Measurements from ENCODE around the gene RAPGEF2. TPM values are rescaled to one million over a fixed set of nuclear protein-coding genes. Genes with fewer than 3 reads are reported as not detected.

The RAPGEF2 gene
- total and polyA plus RNA-seq, 9 of the 15 experiments (the other 6 are each of a cell fraction or from before 2014, with no cell fraction given), result 3.1 to 32.6 (median 23.1) TPM

- TF ChIP-seq ZBTB11 (CRISPR knock-in tag; IDR thresholded peaks at IDR 0.05) (peak in 1 of 3 experiments; percentile 63; a peak in 2 of 6 replicates), CBX5 (IDR thresholded peaks at IDR 0.05; ENCODE audit: borderline replicate concordance, low read depth) (no peak), ARID1B (IDR thresholded peaks at IDR 0.05) (peak; percentile 95), DLX4 (CRISPR knock-in tag; IDR thresholded peaks at IDR 0.05) (no peak), CHD4 (IDR thresholded peaks at IDR 0.05; ENCODE audit: insufficient read depth, insufficient replicate concordance, low read depth, low read length, poor library complexity, severe bottlenecking) (no peak), RBFOX2 (IDR thresholded peaks at IDR 0.05; ENCODE audit: low read depth, low read length) (no peak), IRF2 (CRISPR knock-in tag; IDR thresholded peaks at IDR 0.05) (no peak), ZBTB2 (IDR thresholded peaks at IDR 0.05) (no peak; the same call in 1 of the 2 replicates), ZFP30 (CRISPR knock-in tag; IDR thresholded peaks at IDR 0.05; ENCODE audit: borderline replicate concordance) (no peak), KLF16 (IDR thresholded peaks at IDR 0.05) (peak; percentile 92), SIN3B (IDR thresholded peaks at IDR 0.05; ENCODE audit: low read depth) (no peak), ESRRA (IDR thresholded peaks at IDR 0.05; ENCODE audit: borderline replicate concordance, low read depth) (no peak), ZNF444 (CRISPR knock-in tag; IDR thresholded peaks at IDR 0.05) (no peak), MYC (IDR thresholded peaks at IDR 0.05; ENCODE audit: low read depth, low read length) (no peak), MYC (CRISPR knock-in tag; IDR thresholded peaks at IDR 0.05; ENCODE audit: borderline replicate concordance, low read depth) (no peak), CTBP1 (IDR thresholded peaks at IDR 0.05; ENCODE audit: borderline replicate concordance) (no peak), ZNF77 (CRISPR knock-in tag; IDR thresholded peaks at IDR 0.05) (no peak), TSHZ1 (CRISPR knock-in tag; IDR thresholded peaks at IDR 0.05) (no peak), EGR1 (conservative IDR thresholded peaks at IDR 0.05) (no peak), MXI1 (IDR thresholded peaks at IDR 0.05; ENCODE audit: low read depth, low read length) (no peak), SRSF7 (optimal IDR thresholded peaks at IDR 0.05; ENCODE audit: low read depth, low read length) (no peak), BDP1 (IDR thresholded peaks at IDR 0.05; ENCODE audit: insufficient read depth, insufficient read length) (no peak)
Observed at GRCh38 chr4:159195361-159195769, 92.5 kb downstream of the RAPGEF2 start (continued).
